ENCODE results near the gene EPB41L4A. TPM values are rescaled to one million over a fixed set of nuclear protein-coding genes. Genes with fewer than 3 reads are reported as not detected.

The EPB41L4A gene
- total and polyA plus RNA-seq, 2 experiments from 2014 or later: 10.5 to 14.4 TPM

DNA sequence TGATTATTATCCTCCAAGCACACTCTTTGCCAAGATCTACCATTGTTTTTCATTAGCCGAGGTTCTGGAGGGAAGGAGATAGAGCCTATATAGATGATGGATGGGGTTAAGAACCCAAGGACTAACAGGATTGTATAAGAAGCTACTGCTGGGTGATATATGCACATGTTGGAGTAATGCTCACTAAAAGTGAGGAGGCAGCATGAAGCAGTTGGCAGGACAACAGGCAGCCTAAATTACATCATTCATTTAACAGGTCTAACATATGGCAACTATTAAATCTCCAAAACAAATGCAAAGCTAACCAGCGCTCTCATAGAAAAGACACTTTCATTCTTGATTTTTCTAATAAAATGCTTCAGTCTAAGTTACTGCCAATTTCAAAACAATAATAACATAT is 293.2 kb downstream of the EPB41L4A start:
- no peak overlapping the region for H3K4me3 ChIP-seq
- DNase-seq (ENCODE audit: low read depth in 1 of 2, low spot score in 1 of 2): no peak
- TF ChIP-seq, protein P1, sequence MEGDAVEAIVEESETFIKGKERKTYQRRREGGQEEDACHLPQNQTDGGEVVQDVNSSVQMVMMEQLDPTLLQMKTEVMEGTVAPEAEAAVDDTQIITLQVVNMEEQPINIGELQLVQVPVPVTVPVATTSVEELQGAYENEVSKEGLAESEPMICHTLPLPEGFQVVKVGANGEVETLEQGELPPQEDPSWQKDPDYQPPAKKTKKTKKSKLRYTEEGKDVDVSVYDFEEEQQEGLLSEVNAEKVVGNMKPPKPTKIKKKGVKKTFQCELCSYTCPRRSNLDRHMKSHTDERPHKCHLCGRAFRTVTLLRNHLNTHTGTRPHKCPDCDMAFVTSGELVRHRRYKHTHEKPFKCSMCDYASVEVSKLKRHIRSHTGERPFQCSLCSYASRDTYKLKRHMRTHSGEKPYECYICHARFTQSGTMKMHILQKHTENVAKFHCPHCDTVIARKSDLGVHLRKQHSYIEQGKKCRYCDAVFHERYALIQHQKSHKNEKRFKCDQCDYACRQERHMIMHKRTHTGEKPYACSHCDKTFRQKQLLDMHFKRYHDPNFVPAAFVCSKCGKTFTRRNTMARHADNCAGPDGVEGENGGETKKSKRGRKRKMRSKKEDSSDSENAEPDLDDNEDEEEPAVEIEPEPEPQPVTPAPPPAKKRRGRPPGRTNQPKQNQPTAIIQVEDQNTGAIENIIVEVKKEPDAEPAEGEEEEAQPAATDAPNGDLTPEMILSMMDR (IDR thresholded peaks at IDR 0.05; ENCODE audit: low read depth, low read length): no peak
- H3K27me3 ChIP-seq: no peaks in the 10 kb centered on the region
- no peaks in the 10 kb centered on the region for H3K9me3 ChIP-seq (ENCODE audit: low read depth)
- H3K4me1 ChIP-seq (ENCODE audit: low read depth): no peaks in the 10 kb centered on the region
- H3K27ac ChIP-seq: no peak overlapping the region
- no peaks in the 10 kb centered on the region for H3K36me3 ChIP-seq

DNA sequence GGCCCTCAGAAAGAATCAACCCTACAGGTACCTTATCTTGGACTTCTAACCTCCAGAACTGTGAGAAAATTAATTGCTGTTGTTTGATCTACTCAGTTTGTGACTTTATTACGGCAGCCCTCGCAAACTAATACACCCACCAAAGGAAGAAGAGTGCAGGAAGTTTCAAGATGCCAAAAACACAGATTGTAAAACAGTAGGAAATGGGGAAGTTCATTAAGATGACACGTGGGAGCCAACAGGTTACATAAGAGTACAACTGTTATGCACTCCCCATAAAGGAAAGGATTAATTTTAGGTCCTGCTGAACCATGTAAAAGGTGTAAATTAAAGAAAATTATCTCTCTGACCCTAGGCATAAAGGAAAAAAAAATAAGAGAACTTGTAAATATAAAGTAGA is 294.3 kb downstream of the EPB41L4A start:
- Histone ChIP-seq H3K4me1 (ENCODE audit: low read depth) (no peaks in the 10 kb centered on the region), H3K27ac (no peak overlapping the region), H3K27me3 (no peaks in the 10 kb centered on the region), H3K36me3 (no peaks in the 10 kb centered on the region), H3K9me3 (ENCODE audit: low read depth) (no peaks in the 10 kb centered on the region), H3K4me3 (no peak overlapping the region)
- DNase-seq (ENCODE audit: low read depth in 1 of 2, low spot score in 1 of 2): no peak
- TF ChIP-seq, protein P1 (IDR thresholded peaks at IDR 0.05; ENCODE audit: low read depth, low read length): no peak

DNA sequence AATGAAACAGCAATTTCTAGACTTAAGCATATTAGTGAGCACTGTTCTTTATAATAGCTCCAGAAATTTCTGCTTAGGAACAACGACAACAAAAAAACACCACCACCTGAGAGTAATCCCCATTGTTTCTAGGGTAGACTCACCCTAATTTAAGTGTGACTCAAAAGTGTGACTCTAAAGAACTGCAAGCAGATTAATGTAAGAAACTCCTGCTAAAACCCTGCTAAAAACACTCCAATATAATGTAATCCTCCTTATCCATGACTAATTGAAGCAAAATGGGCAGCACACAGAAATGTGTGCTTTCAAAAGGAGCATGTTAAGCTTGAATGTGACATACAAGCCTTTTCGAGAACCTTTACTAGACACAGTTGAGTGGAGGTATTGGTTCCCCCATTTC is 296.0 kb downstream of the EPB41L4A start:
- no peak for DNase-seq (ENCODE audit: low read depth in 1 of 2, low spot score in 1 of 2)
- H3K36me3 ChIP-seq: no peaks in the 10 kb centered on the region
- H3K27ac ChIP-seq: no peak overlapping the region
- no peaks in the 10 kb centered on the region for H3K9me3 ChIP-seq (ENCODE audit: low read depth)
- TF ChIP-seq, protein P1 (IDR thresholded peaks at IDR 0.05; ENCODE audit: low read depth, low read length): no peak
- no peaks in the 10 kb centered on the region for H3K27me3 ChIP-seq
- no peak overlapping the region for H3K4me3 ChIP-seq
- H3K4me1 ChIP-seq (ENCODE audit: low read depth): no peaks in the 10 kb centered on the region

DNA sequence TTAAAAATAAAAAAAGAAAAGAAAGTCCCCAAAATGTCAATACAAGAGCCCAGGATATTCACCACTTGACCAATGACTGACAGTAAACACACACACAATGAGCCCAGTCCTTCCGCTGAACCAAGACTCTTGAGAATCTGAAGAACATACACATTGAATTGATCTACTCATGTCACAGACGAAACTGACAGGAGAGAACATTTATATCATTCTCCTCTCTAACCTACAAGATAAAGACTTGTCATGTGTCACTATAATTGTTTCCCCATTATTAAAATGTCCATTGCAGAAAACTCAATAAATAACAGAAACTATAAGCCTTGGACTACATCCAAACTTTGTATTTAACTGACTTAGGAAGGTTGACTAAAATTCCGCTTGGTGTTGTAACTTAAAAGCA is 296.7 kb downstream of the EPB41L4A start:
- Histone ChIP-seq H3K27ac (no peak overlapping the region), H3K4me1 (ENCODE audit: low read depth) (no peaks in the 10 kb centered on the region), H3K36me3 (no peaks in the 10 kb centered on the region), H3K27me3 (no peaks in the 10 kb centered on the region), H3K9me3 (ENCODE audit: low read depth) (no peaks in the 10 kb centered on the region), H3K4me3 (no peak overlapping the region)
- no peak for DNase-seq (ENCODE audit: low read depth in 1 of 2, low spot score in 1 of 2)
- TF ChIP-seq, protein P1 (IDR thresholded peaks at IDR 0.05; ENCODE audit: low read depth, low read length): no peak

DNA sequence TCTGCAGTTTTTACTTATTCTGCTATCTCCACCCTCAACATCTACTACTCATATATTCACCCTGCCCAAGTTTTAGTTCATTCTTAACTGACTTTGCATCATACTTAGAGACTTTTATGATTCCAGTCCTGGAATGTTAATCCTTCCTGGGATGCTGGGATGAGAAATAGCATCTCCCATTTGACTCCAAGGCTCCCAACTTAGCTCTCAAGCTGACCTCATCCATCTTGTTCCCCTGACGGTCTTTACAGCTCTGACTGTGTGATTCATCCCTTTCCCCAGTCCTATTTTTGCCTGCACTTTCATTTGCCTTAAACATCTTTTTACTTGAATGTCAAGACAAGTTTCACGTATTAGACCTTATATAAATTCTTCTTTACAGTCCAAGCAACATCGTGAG is 297.8 kb downstream of the EPB41L4A start:
- H3K4me1 ChIP-seq (ENCODE audit: low read depth): no peaks in the 10 kb centered on the region
- H3K4me3 ChIP-seq: no peak overlapping the region
- H3K36me3 ChIP-seq: no peaks in the 10 kb centered on the region
- H3K9me3 ChIP-seq (ENCODE audit: low read depth): no peaks in the 10 kb centered on the region
- DNase-seq (ENCODE audit: low read depth in 1 of 2, low spot score in 1 of 2): no peak
- TF ChIP-seq, protein P1 (IDR thresholded peaks at IDR 0.05; ENCODE audit: low read depth, low read length): no peak
- no peaks in the 10 kb centered on the region for H3K27me3 ChIP-seq
- H3K27ac ChIP-seq: no peak overlapping the region

DNA sequence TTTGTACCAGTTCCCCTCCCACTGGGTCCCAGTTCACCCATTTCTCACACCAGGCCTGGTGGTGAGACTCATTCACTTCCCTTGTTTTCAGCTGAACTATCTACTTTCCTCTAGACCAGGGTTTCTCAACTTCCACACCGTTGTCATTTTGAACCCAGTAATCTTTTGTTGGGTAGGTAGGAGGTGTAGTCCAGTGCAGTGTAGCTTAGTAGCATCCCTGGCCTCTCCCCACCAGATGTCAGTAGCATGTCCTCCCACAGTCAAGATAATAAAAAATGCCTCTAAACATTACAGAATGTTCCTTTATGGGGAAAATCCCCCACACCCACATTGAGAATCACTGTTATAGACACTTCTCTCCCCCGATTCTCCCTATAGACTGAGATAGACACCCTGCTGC is 299.1 kb downstream of the EPB41L4A start:
- Histone ChIP-seq H3K4me1 (ENCODE audit: low read depth) (no peaks in the 10 kb centered on the region), H3K27me3 (no peaks in the 10 kb centered on the region)
- TF ChIP-seq, protein P1 (IDR thresholded peaks at IDR 0.05; ENCODE audit: low read depth, low read length): no peak

More for the DNA sequence above, 299.1 kb downstream of the EPB41L4A start:
- no peaks in the 10 kb centered on the region for H3K9me3 ChIP-seq (ENCODE audit: low read depth)
- H3K27ac ChIP-seq: no peak overlapping the region
- H3K4me3 ChIP-seq: no peak overlapping the region
- H3K36me3 ChIP-seq: no peaks in the 10 kb centered on the region
- no peak for DNase-seq (ENCODE audit: low read depth in 1 of 2, low spot score in 1 of 2)

Measured in cardiac muscle cell (in vitro differentiated cells and primary cell).